Kidney epithelial cell (primary cell): ENCODE results near the gene MBD3L1. TPM values are rescaled to one million over a fixed set of nuclear protein-coding genes. Genes with fewer than 3 reads are reported as not detected.

ENCODE experiments used
- DNase-seq: peaks from one replicate; pipeline ENCODE4 v3.0.0-alpha.2; 2010; ENCODE audit warnings: low read depth
- H3K27me3 ChIP-seq: 2 replicates; pipeline ENCODE4 v1.6.0; 2011; ENCODE audit warnings: low read length; ENCODE audit not compliant: control insufficient read depth, insufficient read depth
- H3K36me3 ChIP-seq: 2 replicates; pipeline ENCODE4 v1.5.1; 2011; ENCODE audit warnings: low read length; ENCODE audit not compliant: control insufficient read depth, insufficient read depth
- H3K4me3 ChIP-seq: 2 replicates; pipeline ENCODE4 v1.5.1; 2011; ENCODE audit warnings: low read depth, mild to moderate bottlenecking, control low read depth, low read length
- total RNA-seq: library from RNA; depleted of rRNA; stranded (reverse); fragments of >200 nt; gene quantifications from 2 replicates; pipeline ENCODE4 v1.2.3, GENCODE V29; 2015
- TF ChIP-seq, protein P1 (sequence below): IDR thresholded peaks from 2 replicates; pipeline ENCODE4 v1.5.1; 2011; ENCODE audit warnings: mild to moderate bottlenecking, moderate library complexity, low read length, control low read depth, inconsistent platforms; ENCODE audit not compliant: insufficient read depth, poor library complexity, severe bottlenecking

The MBD3L1 gene
- total RNA-seq, 1 donor from 2014 or later, result not detected

- DNase-seq, result no peak
- TF ChIP-seq, protein P1, sequence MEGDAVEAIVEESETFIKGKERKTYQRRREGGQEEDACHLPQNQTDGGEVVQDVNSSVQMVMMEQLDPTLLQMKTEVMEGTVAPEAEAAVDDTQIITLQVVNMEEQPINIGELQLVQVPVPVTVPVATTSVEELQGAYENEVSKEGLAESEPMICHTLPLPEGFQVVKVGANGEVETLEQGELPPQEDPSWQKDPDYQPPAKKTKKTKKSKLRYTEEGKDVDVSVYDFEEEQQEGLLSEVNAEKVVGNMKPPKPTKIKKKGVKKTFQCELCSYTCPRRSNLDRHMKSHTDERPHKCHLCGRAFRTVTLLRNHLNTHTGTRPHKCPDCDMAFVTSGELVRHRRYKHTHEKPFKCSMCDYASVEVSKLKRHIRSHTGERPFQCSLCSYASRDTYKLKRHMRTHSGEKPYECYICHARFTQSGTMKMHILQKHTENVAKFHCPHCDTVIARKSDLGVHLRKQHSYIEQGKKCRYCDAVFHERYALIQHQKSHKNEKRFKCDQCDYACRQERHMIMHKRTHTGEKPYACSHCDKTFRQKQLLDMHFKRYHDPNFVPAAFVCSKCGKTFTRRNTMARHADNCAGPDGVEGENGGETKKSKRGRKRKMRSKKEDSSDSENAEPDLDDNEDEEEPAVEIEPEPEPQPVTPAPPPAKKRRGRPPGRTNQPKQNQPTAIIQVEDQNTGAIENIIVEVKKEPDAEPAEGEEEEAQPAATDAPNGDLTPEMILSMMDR, result no peak
- no peaks in the 10 kb centered on the region for H3K27me3 ChIP-seq
- H3K4me3 ChIP-seq, result no peak overlapping the region
- H3K36me3 ChIP-seq, result no peaks in the 10 kb centered on the region
Measured at GRCh38 chr19:8881512-8881911, 49.3 kb downstream of the MBD3L1 start.

- TF ChIP-seq, protein P1, result no peak
- Histone ChIP-seq H3K36me3 (no peaks in the 10 kb centered on the region), H3K4me3 (no peak overlapping the region), H3K27me3 (no peaks in the 10 kb centered on the region)
- DNase-seq, result no peak
Measured at GRCh38 chr19:8884416-8884815, 52.2 kb downstream of the MBD3L1 start.

- TF ChIP-seq, protein P1, result no peak
- Histone ChIP-seq H3K36me3 (no peaks in the 10 kb centered on the region), H3K4me3 (no peak overlapping the region), H3K27me3 (no peaks in the 10 kb centered on the region)
- no peak for DNase-seq
Measured at GRCh38 chr19:8887364-8887763, 55.2 kb downstream of the MBD3L1 start.

DNA sequence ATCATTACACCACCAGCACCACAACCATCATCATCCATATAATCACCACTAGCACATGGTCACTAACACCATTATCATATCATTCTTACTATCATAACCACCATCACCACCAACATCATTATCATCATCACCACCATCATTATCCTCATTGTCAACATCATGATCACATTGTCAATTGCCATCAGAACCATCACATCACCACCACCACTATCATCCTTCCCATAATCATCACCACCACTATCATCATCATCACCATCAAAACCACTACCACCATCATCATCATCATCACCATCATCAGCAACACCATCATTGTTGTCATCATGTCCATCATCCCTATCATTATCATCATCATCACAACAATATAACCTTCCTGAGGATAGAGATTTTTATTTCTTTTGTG is 58.1 kb downstream of the MBD3L1 start:
- TF ChIP-seq, protein P1, result no peak
- no peak for DNase-seq
- H3K36me3 ChIP-seq, result no peaks in the 10 kb centered on the region
- H3K4me3 ChIP-seq, result no peak overlapping the region
- H3K27me3 ChIP-seq, result no peaks in the 10 kb centered on the region

Other genes starting within 250 kb of the MBD3L1 start
- 5.0 and 10.1 TPM in 2 replicates for gene ADAMTS10, start 221.7 kb upstream of the MBD3L1 start, total RNA-seq
- gene NFILZ, start 201.7 kb upstream of the MBD3L1 start, total RNA-seq, result not detected in 2 replicates
- not detected in 2 replicates for gene ACTL9, start 133.6 kb upstream of the MBD3L1 start, total RNA-seq
- gene OR2Z1, start 110.7 kb upstream of the MBD3L1 start, total RNA-seq, result not detected in 2 replicates
- gene ZNF558, start 73 bp upstream of the MBD3L1 start, total RNA-seq, result 26.4 and 30.3 TPM in 2 replicates
- 0.34 and 0.50 TPM in 2 replicates for gene MUC16, start 178.0 kb downstream of the MBD3L1 start, total RNA-seq